Endometrial microvascular endothelial cells (primary cell): ENCODE results near the gene LENEP. TPM values are rescaled to one million over a fixed set of nuclear protein-coding genes. Genes with fewer than 3 reads are reported as not detected.

ENCODE experiments used
- in situ Hi-C: cut with HindIII; loops from 2 replicates; pipeline ENCODE4 v1.10.0; 2017; ENCODE audit warnings: low sequenced_read_pairs, low pct_unique_long_range_greater_than_20kb; ENCODE audit errors: inconsistent ontology term
- total RNA-seq: library from RNA; depleted of rRNA; stranded (reverse); fragments of >200 nt; gene quantifications from one replicate; pipeline ENCODE4 v1.2.3, GENCODE V29; 2015; ENCODE audit errors: inconsistent ontology term

The LENEP gene
- total RNA-seq, 1 donor from 2014 or later, result not detected

GRCh38 chr1:155015527-155016230, 22.3 kb downstream of the LENEP start:
- in situ Hi-C loops, result loop anchor here (5.0 to 10.0 kb wide), 2 partner anchors 33 to 49 kb away; partner anchors contain the start of genes EFNA4 and FLAD1

DNA sequence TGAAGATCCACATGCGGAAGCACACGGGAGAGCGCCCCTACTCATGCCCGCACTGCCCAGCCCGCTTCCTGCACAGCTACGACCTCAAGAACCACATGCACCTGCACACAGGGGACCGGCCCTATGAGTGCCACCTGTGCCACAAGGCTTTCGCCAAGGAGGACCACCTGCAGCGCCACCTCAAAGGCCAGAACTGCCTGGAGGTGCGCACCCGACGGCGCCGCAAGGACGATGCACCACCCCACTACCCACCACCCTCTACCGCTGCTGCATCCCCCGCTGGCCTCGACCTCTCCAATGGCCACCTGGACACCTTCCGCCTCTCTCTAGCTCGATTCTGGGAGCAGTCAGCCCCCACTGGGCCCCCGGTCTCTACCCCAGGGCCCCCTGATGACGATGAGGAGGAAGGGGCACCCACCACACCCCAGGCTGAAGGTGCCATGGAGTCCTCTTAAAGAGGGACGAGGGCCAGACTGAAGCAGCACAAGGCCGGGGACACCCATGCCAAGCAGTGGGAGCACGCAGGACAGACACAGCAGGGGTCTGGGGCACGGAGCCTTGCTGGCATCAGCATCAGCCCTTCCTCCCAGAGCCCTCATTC, 22.9 kb downstream of the LENEP start:
- in situ Hi-C loops, result loop anchor here (5.0 to 10.0 kb wide), 2 partner anchors 34 to 48 kb away; partner anchors contain the start of genes EFNA4 and FLAD1

DNA sequence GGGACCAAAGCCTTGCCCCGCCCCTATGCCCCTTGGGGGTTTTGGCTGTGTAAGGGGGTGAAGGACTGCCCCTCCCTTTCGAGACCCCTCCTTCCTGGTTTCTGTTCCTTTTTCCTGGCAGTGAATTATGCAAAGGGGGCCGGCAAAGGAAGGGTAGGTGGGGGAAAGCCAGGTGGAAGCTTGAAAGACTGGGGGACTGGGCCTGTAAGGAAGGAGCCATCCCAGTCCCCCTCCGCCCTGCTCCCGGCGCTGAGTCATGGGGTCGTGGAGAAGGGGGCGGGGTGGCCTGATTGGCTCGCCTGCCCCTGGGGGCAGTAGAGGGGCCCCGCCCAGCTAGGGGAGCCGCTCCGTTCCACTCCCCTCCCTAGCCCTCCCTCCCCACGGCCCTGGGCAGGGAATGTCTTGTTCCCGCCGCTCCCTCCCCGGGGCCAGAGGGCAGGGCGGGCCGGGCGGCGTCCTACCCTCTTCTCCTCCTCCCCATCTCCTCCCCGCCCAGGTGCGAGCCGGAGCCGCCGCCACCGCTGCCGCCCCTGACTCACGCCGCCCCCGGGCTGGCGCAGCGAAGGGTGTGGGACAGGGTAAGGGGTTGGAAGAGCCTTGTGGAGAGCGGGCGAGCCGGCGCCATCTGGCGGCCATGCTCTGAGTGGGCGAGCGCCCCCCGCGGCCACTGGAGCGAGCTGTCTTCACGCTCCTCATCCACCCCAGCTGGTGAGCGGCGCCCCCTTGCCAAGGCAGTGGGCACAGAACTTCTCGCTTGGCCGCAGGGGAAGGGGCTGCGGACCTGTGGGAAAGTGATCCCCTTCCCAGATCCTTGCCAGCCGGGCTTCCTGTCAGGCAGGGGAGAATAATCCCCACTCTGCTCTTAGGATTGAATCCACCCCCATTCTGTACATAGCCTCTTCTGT, 23.9 kb downstream of the LENEP start:
- in situ Hi-C loops, result loop anchor here (5.0 to 10.0 kb wide), 2 partner anchors 35 to 48 kb away; partner anchors contain the start of genes EFNA4 and FLAD1

DNA sequence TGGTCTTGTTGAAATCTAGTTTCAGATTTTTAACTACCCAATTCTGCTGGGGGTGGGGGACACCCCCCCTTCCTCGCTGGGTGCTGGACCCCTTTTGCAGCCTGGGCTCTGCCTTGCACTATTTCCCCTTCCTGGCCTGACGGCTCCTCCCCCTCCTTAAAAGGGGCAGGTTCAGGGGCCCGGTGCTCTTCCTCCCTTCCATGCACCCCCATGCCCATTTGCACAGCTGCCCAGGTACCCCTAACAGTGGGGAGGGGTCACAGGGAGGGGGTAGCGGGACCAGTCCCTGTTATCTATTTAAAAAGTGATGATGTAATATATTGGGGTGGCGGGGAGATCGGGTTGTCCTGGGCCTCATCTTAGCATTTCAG, 24.5 kb downstream of the LENEP start:
- in situ Hi-C loops, result loop anchor here (5.0 to 10.0 kb wide), 2 partner anchors 36 to 47 kb away; partner anchors contain the start of genes EFNA4 and FLAD1

- in situ Hi-C loops, result loop anchor here (5.0 to 10.0 kb wide), 2 partner anchors 36 to 46 kb away; partner anchors contain the start of genes EFNA4 and FLAD1
Measured at GRCh38 chr1:155018617-155019348, 25.4 kb downstream of the LENEP start.

- in situ Hi-C loops, result loop anchor here (5.0 to 10.0 kb wide), 2 partner anchors 37 to 45 kb away; partner anchors contain the start of genes EFNA4 and FLAD1
Measured at GRCh38 chr1:155019377-155020245, 26.2 kb downstream of the LENEP start.

GRCh38 chr1:155022136-155022926, 28.9 kb downstream of the LENEP start:
- in situ Hi-C loops, result no loop called here

DNA sequence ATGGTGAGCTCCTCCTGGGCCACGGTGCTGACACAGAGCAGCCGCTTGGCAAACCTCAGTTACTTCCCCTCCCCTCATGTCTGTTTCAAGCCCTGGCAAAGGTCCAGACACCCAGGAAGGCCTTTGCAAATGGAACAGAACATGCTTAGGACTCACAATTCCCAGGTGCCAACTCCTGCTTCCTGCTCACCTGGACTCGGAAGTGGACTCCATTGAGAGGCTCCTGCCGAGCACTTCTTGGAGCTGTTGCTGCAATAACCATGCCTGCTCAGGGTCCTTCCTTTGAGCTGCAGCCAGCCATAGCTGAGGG, 29.5 kb downstream of the LENEP start:
- in situ Hi-C loops, result no loop called here

GRCh38 chr1:155023627-155024026, 30.2 kb downstream of the LENEP start:
- in situ Hi-C loops, result no loop called here

DNA sequence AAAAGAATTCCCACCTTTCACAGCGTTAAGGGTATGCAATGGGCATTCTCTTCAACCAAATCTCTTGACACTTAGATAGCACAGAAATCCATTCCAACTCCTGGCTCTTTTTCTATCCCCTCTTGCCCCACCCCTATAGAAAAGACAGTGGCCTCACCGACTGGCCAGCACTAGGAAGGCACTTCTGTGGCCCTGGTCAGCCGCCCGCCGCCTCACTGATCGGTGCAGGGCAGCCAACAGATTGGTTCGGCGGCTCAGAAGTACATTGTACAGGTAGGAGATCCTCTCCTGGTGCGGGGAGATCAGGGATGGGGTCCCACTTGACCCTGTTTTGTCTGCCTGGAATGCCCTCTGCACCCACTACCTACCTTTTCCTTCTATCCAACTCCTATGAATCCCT, 30.9 kb downstream of the LENEP start:
- in situ Hi-C loops, result no loop called here

DNA sequence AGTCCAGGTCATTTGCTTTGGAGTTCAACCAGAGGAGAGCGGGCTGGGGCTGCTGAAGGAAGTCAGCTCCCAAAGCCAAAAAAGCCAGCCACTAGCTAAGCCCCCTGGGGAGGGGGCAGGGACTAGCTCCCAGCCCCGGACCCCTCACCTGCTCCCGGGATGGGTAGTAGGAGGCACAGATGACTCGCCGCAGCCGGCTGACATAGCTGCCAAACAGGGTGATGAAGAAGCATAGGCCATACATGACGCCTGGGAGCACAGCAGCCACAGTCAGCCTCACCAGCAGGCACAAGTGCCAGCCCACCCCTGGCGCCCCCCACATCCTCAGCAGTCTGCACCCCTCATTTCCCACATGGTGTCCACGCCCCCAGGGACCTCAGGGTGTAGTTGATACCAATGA, 32.8 kb downstream of the LENEP start:
- in situ Hi-C loops, result no loop called here

GRCh38 chr1:155026588-155026987, 33.2 kb downstream of the LENEP start:
- in situ Hi-C loops, result no loop called here

GRCh38 chr1:155029513-155030242, 36.3 kb downstream of the LENEP start:
- in situ Hi-C loops, result no loop called here

- in situ Hi-C loops, result no loop called here
Measured at GRCh38 chr1:155030243-155030795, 36.9 kb downstream of the LENEP start.

- in situ Hi-C loops, result no loop called here
Measured at GRCh38 chr1:155030899-155031298, 37.5 kb downstream of the LENEP start.

- in situ Hi-C loops, result no loop called here
Measured at GRCh38 chr1:155032886-155033285, 39.5 kb downstream of the LENEP start.
